GM18498 (cell line): ENCODE data around the gene PLEKHA6.

ENCODE experiments used
- ATAC-seq: cut with Tn5 transposase; IDR thresholded peaks from one replicate; pipeline ENCODE4 v1.9.1; 2021; ENCODE audit warnings: mild to moderate bottlenecking, moderate library complexity; ENCODE audit not compliant: unreplicated experiment

The PLEKHA6 gene

GRCh38 chr1:204357551-204358490, 1.9 kb downstream of the PLEKHA6 start:
- ATAC-seq = no peak

GRCh38 chr1:204356997-204357396, 2.7 kb downstream of the PLEKHA6 start:
- no peak for ATAC-seq

GRCh38 chr1:204355913-204356312, 3.8 kb downstream of the PLEKHA6 start:
- ATAC-seq = no peak

GRCh38 chr1:204354579-204354978, 5.2 kb downstream of the PLEKHA6 start:
- no peak for ATAC-seq

GRCh38 chr1:204353213-204353910, 6.4 kb downstream of the PLEKHA6 start:
- no peak for ATAC-seq

- no peak for ATAC-seq
These were observed 8.7 kb downstream of the PLEKHA6 start for GRCh38 chr1:204350857-204351573.

GRCh38 chr1:204350312-204350711, 9.4 kb downstream of the PLEKHA6 start:
- no peak for ATAC-seq

- no peak for ATAC-seq
These were observed 10.1 kb downstream of the PLEKHA6 start for GRCh38 chr1:204349602-204350001.

- ATAC-seq = no peak
These were observed 11.0 kb downstream of the PLEKHA6 start for GRCh38 chr1:204348722-204349121.

- ATAC-seq = no peak
These were observed 11.5 kb downstream of the PLEKHA6 start for GRCh38 chr1:204348242-204348641.

GRCh38 chr1:204345941-204346645, 13.6 kb downstream of the PLEKHA6 start:
- ATAC-seq = no peak

- ATAC-seq = no peak
These were observed 14.3 kb downstream of the PLEKHA6 start for GRCh38 chr1:204345438-204345841.

GRCh38 chr1:204344665-204345355, 14.9 kb downstream of the PLEKHA6 start:
- no peak for ATAC-seq

- no peak for ATAC-seq
These were observed 15.9 kb downstream of the PLEKHA6 start for GRCh38 chr1:204343802-204344201.

- ATAC-seq = no peak
These were observed 16.5 kb downstream of the PLEKHA6 start for GRCh38 chr1:204343247-204343646.

- no peak for ATAC-seq
These were observed 17.4 kb downstream of the PLEKHA6 start for GRCh38 chr1:204342310-204342709.

- ATAC-seq = no peak
These were observed 18.3 kb downstream of the PLEKHA6 start for GRCh38 chr1:204341380-204341779.

- ATAC-seq = no peak
These were observed 19.4 kb downstream of the PLEKHA6 start for GRCh38 chr1:204340081-204340889.

GRCh38 chr1:204339541-204339940, 20.2 kb downstream of the PLEKHA6 start:
- ATAC-seq = no peak
